ENCODE data around the gene USP49.
"Not testable (repeated sequence)": the region's sequence is repeated elsewhere in the genome, so short reads cannot be mapped to it uniquely, and the experiment has no call there.

USP49 gene

GRCh38 chr6:41814629-41815028 lies 80.5 kb downstream of the USP49 start:
- Histone ChIP-seq H3K27ac (no peak overlapping the region), H3K4me3 (no peak overlapping the region)
- TF ChIP-seq, protein P1, sequence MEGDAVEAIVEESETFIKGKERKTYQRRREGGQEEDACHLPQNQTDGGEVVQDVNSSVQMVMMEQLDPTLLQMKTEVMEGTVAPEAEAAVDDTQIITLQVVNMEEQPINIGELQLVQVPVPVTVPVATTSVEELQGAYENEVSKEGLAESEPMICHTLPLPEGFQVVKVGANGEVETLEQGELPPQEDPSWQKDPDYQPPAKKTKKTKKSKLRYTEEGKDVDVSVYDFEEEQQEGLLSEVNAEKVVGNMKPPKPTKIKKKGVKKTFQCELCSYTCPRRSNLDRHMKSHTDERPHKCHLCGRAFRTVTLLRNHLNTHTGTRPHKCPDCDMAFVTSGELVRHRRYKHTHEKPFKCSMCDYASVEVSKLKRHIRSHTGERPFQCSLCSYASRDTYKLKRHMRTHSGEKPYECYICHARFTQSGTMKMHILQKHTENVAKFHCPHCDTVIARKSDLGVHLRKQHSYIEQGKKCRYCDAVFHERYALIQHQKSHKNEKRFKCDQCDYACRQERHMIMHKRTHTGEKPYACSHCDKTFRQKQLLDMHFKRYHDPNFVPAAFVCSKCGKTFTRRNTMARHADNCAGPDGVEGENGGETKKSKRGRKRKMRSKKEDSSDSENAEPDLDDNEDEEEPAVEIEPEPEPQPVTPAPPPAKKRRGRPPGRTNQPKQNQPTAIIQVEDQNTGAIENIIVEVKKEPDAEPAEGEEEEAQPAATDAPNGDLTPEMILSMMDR (IDR thresholded peaks at IDR 0.05), result no peak
- no peak for DNase-seq (ENCODE audit: low spot score)

DNA sequence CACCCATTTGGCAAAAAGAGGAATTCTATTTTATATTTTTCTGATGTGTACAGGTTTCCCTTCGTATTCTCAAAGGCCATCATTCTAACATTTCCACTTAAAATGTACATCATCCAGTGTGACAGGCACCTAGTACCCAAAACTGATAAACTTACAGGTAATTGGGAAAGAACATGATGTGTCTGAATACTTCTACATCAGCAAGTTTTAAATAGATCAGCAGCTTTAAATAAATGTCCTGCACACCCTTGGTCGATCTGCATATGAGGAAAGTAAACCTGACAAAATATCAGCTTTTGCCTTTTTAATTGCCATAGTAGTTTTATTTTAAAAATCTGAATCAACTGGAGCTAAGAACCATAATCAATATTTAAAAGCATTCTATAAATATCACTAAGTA lies 81.2 kb downstream of the USP49 start:
- no peak for DNase-seq (ENCODE audit: low spot score)
- H3K27ac ChIP-seq, result no peak overlapping the region
- TF ChIP-seq, protein P1 (IDR thresholded peaks at IDR 0.05), result no peak
- no peak overlapping the region for H3K4me3 ChIP-seq

- DNase-seq (ENCODE audit: low spot score), result no peak
- Histone ChIP-seq H3K4me3 (no peak overlapping the region), H3K27ac (no peak overlapping the region)
- TF ChIP-seq, protein P1 (IDR thresholded peaks at IDR 0.05), result no peak
Observed at GRCh38 chr6:41813469-41813868, 81.7 kb downstream of the USP49 start.

- not testable (repeated sequence) for H3K4me3 ChIP-seq; DNase-seq (ENCODE audit: low spot score); H3K27ac ChIP-seq
Observed at GRCh38 chr6:41811946-41812345, 83.2 kb downstream of the USP49 start.

DNA sequence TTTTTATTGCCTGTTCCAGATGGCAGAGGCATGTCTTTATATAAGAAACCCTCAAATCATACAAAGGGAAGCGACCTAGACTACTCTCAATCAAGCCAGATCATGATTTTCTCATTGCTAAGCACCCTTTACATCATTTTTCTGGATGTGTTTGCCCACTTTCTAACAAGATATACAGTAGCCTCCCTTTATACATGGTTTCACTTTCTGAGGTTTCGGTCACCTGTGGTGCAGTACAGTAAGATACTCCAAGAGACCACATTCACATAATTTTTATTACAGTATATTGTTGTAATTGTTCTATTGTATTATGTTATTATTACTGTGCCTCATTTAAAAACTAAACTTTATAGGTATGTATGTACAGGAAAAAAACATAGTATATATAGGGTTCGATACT lies 84.1 kb downstream of the USP49 start:
- TF ChIP-seq, protein P1 (IDR thresholded peaks at IDR 0.05), result no peak
- no peak for DNase-seq (ENCODE audit: low spot score)
- Histone ChIP-seq H3K4me3 (no peak overlapping the region), H3K27ac (no peak overlapping the region)

DNA sequence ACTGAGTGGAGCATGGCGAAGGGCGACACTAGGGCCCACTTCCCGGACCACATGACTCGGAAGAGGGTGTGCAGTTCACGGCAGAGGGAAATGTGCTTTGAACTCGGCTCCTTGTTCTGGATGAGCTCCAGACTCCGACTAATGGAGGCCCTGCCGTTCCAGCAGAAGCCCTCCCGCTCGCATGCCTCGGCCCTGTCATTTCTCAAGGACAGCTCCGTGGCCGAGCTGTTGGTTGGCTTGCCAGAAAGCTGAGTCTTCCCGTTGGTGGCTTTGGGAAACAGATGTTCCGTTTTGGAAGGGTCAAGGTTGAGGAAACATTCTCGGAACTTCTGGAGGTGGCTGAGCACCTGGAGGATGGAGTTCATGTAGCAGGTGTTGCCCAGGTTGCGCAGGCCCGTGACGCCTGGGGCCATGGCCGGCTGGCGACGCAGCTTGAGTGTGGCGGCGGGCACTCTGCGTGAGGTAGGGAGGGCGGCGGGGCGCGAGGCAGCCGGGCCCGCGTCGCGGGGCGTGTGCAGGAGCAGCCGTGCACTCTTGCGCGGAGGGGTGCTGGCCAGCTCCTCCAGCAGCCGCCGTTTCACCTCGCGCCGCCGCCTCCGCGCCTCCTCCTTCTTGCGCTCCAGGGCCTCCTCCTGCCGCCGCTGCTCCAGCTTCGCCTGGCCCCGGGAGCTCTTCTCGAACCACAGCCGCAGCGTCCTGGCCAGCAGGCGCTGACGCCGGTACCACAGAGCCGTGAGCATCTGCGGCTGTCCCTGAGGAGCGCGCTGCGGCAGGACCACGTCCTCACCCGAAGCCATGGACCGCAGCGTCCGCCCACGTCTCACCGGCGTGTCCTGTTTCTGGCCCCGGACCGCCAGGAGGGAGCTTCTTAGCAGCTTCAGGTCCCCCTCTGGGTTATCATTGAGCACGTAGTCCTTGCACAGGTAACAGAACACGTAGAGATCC lies 89.1 kb downstream of the USP49 start:
- Histone ChIP-seq H3K27ac (no peak overlapping the region), H3K4me3 (no peak overlapping the region)
- TF ChIP-seq, protein P1 (IDR thresholded peaks at IDR 0.05), result no peak
- no peak for DNase-seq (ENCODE audit: low spot score)

DNA sequence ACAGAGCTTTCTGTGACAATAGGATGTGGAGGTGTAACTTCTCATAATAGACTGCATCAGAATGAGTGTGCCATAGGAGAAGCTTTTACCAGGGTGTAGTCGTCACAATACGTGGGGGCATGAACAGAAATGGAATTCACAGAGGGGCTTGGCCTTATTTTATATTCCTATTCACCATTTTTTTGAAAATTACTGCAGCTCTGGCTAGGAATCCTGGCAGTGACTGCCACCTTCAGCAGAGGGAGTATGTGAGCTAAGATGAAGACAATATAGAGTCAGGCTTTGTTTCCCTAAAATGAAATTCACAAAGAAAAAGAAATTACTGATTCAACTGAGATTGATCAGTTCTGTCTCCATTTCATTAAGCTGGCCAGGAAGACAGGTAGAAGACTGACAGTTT lies 93.8 kb downstream of the USP49 start:
- H3K27ac ChIP-seq, result no peak overlapping the region
- H3K4me3 ChIP-seq, result no peak overlapping the region
- DNase-seq (ENCODE audit: low spot score), result no peak
- TF ChIP-seq, protein P1 (IDR thresholded peaks at IDR 0.05), result no peak
